SK-N-SH (cell line): Measurements from ENCODE around the gene POLA1. TPM values are rescaled to one million over a fixed set of nuclear protein-coding genes. Genes with fewer than 3 reads are reported as not detected.

Experiments used
- CTCF ChIA-PET: fragments of 300-600, 350-600 bp; formaldehyde crosslinking; extraction: SDS; loops from one replicate; lab custom pipeline; 2021; lab: Yijun Ruan, JAX
- POLR2A ChIA-PET: fragments of 350-600 bp; sonication (Branson Sonifier 250); formaldehyde crosslinking; extraction: SDS; loops from one replicate; lab custom pipeline; 2020; ENCODE audit warnings: antibody characterized with exemption, inconsistent platforms; lab: Yijun Ruan, JAX
- DNase-seq: peaks from one replicate; pipeline ENCODE4 v3.0.0; 2012
- H2AFZ ChIP-seq: fragments of 200-600 bp; sonication (generic); 2 replicates; pipeline ENCODE4 v1.8.1; 2016; ENCODE audit warnings: antibody characterized with exemption, mild to moderate bottlenecking, low read depth
- H3F3A ChIP-seq: fragments of 200-600 bp; sonication (generic); replicated peaks from 2 replicates; pipeline ENCODE3; 2016; ENCODE audit warnings: antibody characterized with exemption, mild to moderate bottlenecking; ENCODE audit not compliant: insufficient read depth
- H3K27ac ChIP-seq, 2 experiments: fragments of 200-500 bp in 1 of 2; fragments of 200-600 bp in 1 of 2; sonication (Bioruptor generic) in 1 of 2; sonication (generic), shearing (Covaris generic) in 1 of 2; 2 replicates each; pipeline versions ENCODE4 v1.5.1 to v1.6.1; 2014 to 2016; ENCODE audit warnings: low read depth in 2 of 2, inconsistent platforms in 1 of 2, low read length in 1 of 2, mild to moderate bottlenecking in 1 of 2, mixed read lengths in 1 of 2
- H3K27me3 ChIP-seq: fragments of 200-600 bp; sonication (generic), shearing (Covaris generic); 2 replicates; pipeline ENCODE4 v1.6.1; 2016; ENCODE audit warnings: mixed run types; ENCODE audit not compliant: insufficient read depth
- H3K36me3 ChIP-seq, 2 experiments: fragments of 200-500 bp in 1 of 2; fragments of 200-600 bp in 1 of 2; sonication (Bioruptor generic) in 1 of 2; sonication (generic) in 1 of 2; replicated peaks in 1 of 2; 2 replicates each; pipeline versions ENCODE3 to v1.5.1; 2014 to 2016; ENCODE audit warnings: low read length in 1 of 2, mild to moderate bottlenecking in 1 of 2; ENCODE audit not compliant: insufficient read depth in 2 of 2, control insufficient read depth in 1 of 2
- H3K4me1 ChIP-seq, 2 experiments: fragments of 200-500 bp in 1 of 2; fragments of 200-600 bp in 1 of 2; sonication (Bioruptor generic) in 1 of 2; sonication (generic), shearing (Covaris generic) in 1 of 2; 2 replicates each; pipeline versions ENCODE4 v1.5.1 to v1.6.1; 2014 to 2016; ENCODE audit warnings: low read depth in 1 of 2, low read length in 1 of 2, mixed run types in 1 of 2; ENCODE audit not compliant: insufficient read depth in 2 of 2, control insufficient read depth in 1 of 2
- H3K4me2 ChIP-seq: fragments of 200-600 bp; sonication (generic), shearing (Covaris generic); 2 replicates; pipeline ENCODE4 v1.6.1; 2017; ENCODE audit warnings: mixed run types
- H3K4me3 ChIP-seq, 2 experiments: fragments of 200-500 bp in 1 of 2; fragments of 200-600 bp in 1 of 2; sonication (Bioruptor generic) in 1 of 2; sonication (generic), shearing (Covaris generic) in 1 of 2; 2 replicates each; pipeline versions ENCODE4 v1.5.1 to v1.8.1; 2014 to 2016; ENCODE audit warnings: low read depth in 2 of 2, inconsistent platforms in 1 of 2, low read length in 1 of 2, mild to moderate bottlenecking in 1 of 2, mixed read lengths in 1 of 2, moderate library complexity in 1 of 2
- H3K79me2 ChIP-seq: fragments of 200-600 bp; sonication (generic); 2 replicates; pipeline ENCODE4 v1.8.1; 2017; ENCODE audit warnings: mild to moderate bottlenecking; ENCODE audit not compliant: insufficient read depth
- H3K9ac ChIP-seq: fragments of 200-600 bp; sonication (generic); 2 replicates; pipeline ENCODE4 v1.6.1; 2017; ENCODE audit warnings: mixed run types
- H3K9me2 ChIP-seq: fragments of 200-600 bp; sonication (generic); 2 replicates; pipeline ENCODE4 v1.6.1; 2017; ENCODE audit warnings: mixed run types
- H3K9me3 ChIP-seq: fragments of 200-600 bp; sonication (generic); 2 replicates; pipeline ENCODE4 v1.6.1; 2017; ENCODE audit warnings: mixed run types, mild to moderate bottlenecking, moderate library complexity
- H4K20me1 ChIP-seq: fragments of 200-600 bp; sonication (generic); 2 replicates; pipeline ENCODE4 v1.6.1; 2017; ENCODE audit warnings: mild to moderate bottlenecking, mixed run types; ENCODE audit not compliant: insufficient read depth
- CHD2 ChIP-seq: fragments of 150-350 bp; IDR thresholded peaks from 2 replicates; pipeline ENCODE4 v1.6.1; 2018; ENCODE audit warnings: low read length; ENCODE audit not compliant: partially characterized antibody
- CTCF ChIP-seq: fragments of 200-600 bp; sonication (generic); IDR thresholded peaks from 2 replicates; pipeline ENCODE4 v1.6.1; 2017; ENCODE audit warnings: antibody characterized with exemption, mild to moderate bottlenecking, moderate library complexity
- ELF1 ChIP-seq: IDR thresholded peaks from 2 replicates; pipeline ENCODE4 v1.4.0; 2012
- EZH2phosphoT487 ChIP-seq: fragments of 200-600 bp; sonication (generic); IDR thresholded peaks from 2 replicates; pipeline ENCODE4 v1.6.1; 2017; ENCODE audit warnings: low read depth, mixed run types, mild to moderate bottlenecking, antibody characterized with exemption, moderate library complexity, borderline replicate concordance
- FOXM1 ChIP-seq: IDR thresholded peaks from 2 replicates; pipeline ENCODE4 v1.4.0; 2012; ENCODE audit warnings: low read depth, mild to moderate bottlenecking
- GABPA ChIP-seq: IDR thresholded peaks from 2 replicates; pipeline ENCODE4 v1.4.0; 2012; ENCODE audit warnings: low read depth, mild to moderate bottlenecking
- GATA2 ChIP-seq: sonication (generic); formaldehyde crosslinking; IDR thresholded peaks from 2 replicates; pipeline ENCODE4 v1.5.0; 2020; ENCODE audit warnings: mild to moderate bottlenecking, missing genetic modification reagents
- MEF2A ChIP-seq: IDR thresholded peaks from 2 replicates; pipeline ENCODE4 v1.4.0; 2012; ENCODE audit warnings: low read depth, borderline replicate concordance
- MXI1 ChIP-seq: IDR thresholded peaks from 2 replicates; pipeline ENCODE4 v1.6.1; 2012; ENCODE audit warnings: mild to moderate bottlenecking, low read depth, low read length, improper control_type of control experiment
- NFIC ChIP-seq: IDR thresholded peaks from 2 replicates; pipeline ENCODE4 v1.4.0; 2012; ENCODE audit warnings: borderline replicate concordance
- PBX3 ChIP-seq: IDR thresholded peaks from 2 replicates; pipeline ENCODE4; 2012
- POLR2AphosphoS5 ChIP-seq: IDR thresholded peaks from 2 replicates; pipeline ENCODE4 v1.6.1; 2012; ENCODE audit warnings: low read depth, low read length
- RCOR1 ChIP-seq: fragments of 150-350 bp; IDR thresholded peaks from 2 replicates; pipeline ENCODE4 v1.6.1; 2017; ENCODE audit warnings: antibody characterized with exemption, low read length
- RXRA ChIP-seq: IDR thresholded peaks from 2 replicates; pipeline ENCODE4 v1.4.0; 2012; ENCODE audit warnings: low read depth, mild to moderate bottlenecking, borderline replicate concordance
- TAF1 ChIP-seq: IDR thresholded peaks from 2 replicates; pipeline ENCODE4 v1.6.1; 2012; ENCODE audit warnings: low read depth, mild to moderate bottlenecking, low read length, moderate library complexity, borderline replicate concordance
- WGBS: methylation state at CpG from one replicate; pipeline ENCODE4 v1.1.6; 2017; ENCODE audit warnings: low lambda C conversion rate; 5-methylcytosine and 5-hydroxymethylcytosine counted together
- polyA plus RNA-seq, 3 experiments: library from polyadenylated mRNA; depleted of rRNA; stranded (reverse); fragments of >200 nt; gene quantifications; 2 replicates each; pipeline ENCODE4 v1.2.3, GENCODE V29; 2012
- TF ChIP-seq, protein P1 (sequence below): IDR thresholded peaks from 2 replicates; pipeline ENCODE4 v1.4.0; 2012; ENCODE audit warnings: low read depth, borderline replicate concordance
- TF ChIP-seq, protein P2 (sequence below): IDR thresholded peaks from 2 replicates; pipeline ENCODE4 v1.6.1; 2012; ENCODE audit warnings: mild to moderate bottlenecking, low read depth, low read length, moderate library complexity
- TF ChIP-seq, protein P3 (sequence below): IDR thresholded peaks from 2 replicates; pipeline ENCODE4 v1.4.0; 2012; ENCODE audit warnings: low read depth
- TF ChIP-seq, protein P4 (sequence below): fragments of 150-350 bp; IDR thresholded peaks from 2 replicates; pipeline ENCODE4 v1.6.1; 2017; ENCODE audit warnings: antibody characterized with exemption, low read length, low read depth, borderline replicate concordance

Gene POLA1
- polyA plus RNA-seq, 1 of the 3 experiments (the other 2 are of a cell fraction): 2.8 TPM

- CTCF ChIA-PET: no interaction called here
- H3K9me3 ChIP-seq: no peaks in the 10 kb centered on the region
- no peaks in the 10 kb centered on the region for H3K36me3 ChIP-seq
- TF ChIP-seq GATA2 (CRISPR knock-in tag) (no peak), FOXM1 (no peak), NFIC (no peak), ELF1 (no peak)
- TF ChIP-seq, protein P1, sequence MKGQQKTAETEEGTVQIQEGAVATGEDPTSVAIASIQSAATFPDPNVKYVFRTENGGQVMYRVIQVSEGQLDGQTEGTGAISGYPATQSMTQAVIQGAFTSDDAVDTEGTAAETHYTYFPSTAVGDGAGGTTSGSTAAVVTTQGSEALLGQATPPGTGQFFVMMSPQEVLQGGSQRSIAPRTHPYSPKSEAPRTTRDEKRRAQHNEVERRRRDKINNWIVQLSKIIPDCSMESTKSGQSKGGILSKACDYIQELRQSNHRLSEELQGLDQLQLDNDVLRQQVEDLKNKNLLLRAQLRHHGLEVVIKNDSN: no peak
- no peak for DNase-seq
- H3K9me2 ChIP-seq: no peaks in the 10 kb centered on the region
- no peaks in the 10 kb centered on the region for H4K20me1 ChIP-seq
- no peak overlapping the region for H3K27ac ChIP-seq
- H3K27me3 ChIP-seq: no peaks in the 10 kb centered on the region
- H3F3A ChIP-seq: no peaks in the 10 kb centered on the region
- no peak overlapping the region for H3K4me2 ChIP-seq
- WGBS: 47% methylated on average over 5 of the region's 5 CpGs
- POLR2A ChIA-PET: no interaction called here
- H3K9ac ChIP-seq: no peak overlapping the region
- no peak overlapping the region for H3K4me3 ChIP-seq
- no peaks in the 10 kb centered on the region for H3K79me2 ChIP-seq
- peaks cover 0 to 2% of the 10 kb centered on the region in 2 experiments; a peak in 1 of 4 replicates for H3K4me1 ChIP-seq
- H2AFZ ChIP-seq: no peak overlapping the region
Observed at GRCh38 chrX:24996096-24996709, 302.5 kb downstream of the POLA1 start.

DNA sequence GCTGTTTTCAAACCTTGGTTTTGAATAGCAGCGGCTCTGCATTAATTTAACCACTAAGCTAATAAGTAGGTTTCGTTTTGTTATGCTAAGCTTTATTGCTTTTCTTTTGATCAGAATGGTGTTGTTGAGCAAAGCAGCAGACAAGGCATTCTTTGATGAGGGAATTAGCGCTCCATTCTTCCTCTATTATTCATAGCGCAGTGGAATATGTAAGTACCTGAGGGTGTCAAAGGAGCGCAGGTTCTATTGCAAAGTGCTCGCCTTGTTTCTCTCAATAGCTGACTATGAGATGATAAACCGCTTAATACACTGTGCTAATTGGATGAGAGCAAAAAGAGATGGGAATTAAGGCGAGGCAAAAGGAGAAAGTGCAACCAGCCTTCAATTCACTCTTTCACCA lies 305.8 kb downstream of the POLA1 start:
- Histone ChIP-seq H3F3A (no peaks in the 10 kb centered on the region), H3K4me1 (no peaks in the 10 kb centered on the region), H2AFZ (no peak overlapping the region), H3K79me2 (no peaks in the 10 kb centered on the region), H3K9ac (no peak overlapping the region), H3K27me3 (no peaks in the 10 kb centered on the region)
- CTCF ChIA-PET: no interaction called here
- no peak for DNase-seq
- TF ChIP-seq POLR2AphosphoS5 (no peak), CHD2 (no peak), RCOR1 (no peak), EZH2phosphoT487 (no peak), GABPA (no peak), FOXM1 (no peak), RXRA (no peak), MXI1 (no peak), MEF2A (no peak), CTCF (no peak), PBX3 (no peak), TAF1 (no peak), ELF1 (no peak)
- TF ChIP-seq, protein P2, sequence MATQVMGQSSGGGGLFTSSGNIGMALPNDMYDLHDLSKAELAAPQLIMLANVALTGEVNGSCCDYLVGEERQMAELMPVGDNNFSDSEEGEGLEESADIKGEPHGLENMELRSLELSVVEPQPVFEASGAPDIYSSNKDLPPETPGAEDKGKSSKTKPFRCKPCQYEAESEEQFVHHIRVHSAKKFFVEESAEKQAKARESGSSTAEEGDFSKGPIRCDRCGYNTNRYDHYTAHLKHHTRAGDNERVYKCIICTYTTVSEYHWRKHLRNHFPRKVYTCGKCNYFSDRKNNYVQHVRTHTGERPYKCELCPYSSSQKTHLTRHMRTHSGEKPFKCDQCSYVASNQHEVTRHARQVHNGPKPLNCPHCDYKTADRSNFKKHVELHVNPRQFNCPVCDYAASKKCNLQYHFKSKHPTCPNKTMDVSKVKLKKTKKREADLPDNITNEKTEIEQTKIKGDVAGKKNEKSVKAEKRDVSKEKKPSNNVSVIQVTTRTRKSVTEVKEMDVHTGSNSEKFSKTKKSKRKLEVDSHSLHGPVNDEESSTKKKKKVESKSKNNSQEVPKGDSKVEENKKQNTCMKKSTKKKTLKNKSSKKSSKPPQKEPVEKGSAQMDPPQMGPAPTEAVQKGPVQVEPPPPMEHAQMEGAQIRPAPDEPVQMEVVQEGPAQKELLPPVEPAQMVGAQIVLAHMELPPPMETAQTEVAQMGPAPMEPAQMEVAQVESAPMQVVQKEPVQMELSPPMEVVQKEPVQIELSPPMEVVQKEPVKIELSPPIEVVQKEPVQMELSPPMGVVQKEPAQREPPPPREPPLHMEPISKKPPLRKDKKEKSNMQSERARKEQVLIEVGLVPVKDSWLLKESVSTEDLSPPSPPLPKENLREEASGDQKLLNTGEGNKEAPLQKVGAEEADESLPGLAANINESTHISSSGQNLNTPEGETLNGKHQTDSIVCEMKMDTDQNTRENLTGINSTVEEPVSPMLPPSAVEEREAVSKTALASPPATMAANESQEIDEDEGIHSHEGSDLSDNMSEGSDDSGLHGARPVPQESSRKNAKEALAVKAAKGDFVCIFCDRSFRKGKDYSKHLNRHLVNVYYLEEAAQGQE: no peak
- TF ChIP-seq, protein P3, sequence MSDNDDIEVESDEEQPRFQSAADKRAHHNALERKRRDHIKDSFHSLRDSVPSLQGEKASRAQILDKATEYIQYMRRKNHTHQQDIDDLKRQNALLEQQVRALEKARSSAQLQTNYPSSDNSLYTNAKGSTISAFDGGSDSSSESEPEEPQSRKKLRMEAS: no peak
- TF ChIP-seq, protein P4, sequence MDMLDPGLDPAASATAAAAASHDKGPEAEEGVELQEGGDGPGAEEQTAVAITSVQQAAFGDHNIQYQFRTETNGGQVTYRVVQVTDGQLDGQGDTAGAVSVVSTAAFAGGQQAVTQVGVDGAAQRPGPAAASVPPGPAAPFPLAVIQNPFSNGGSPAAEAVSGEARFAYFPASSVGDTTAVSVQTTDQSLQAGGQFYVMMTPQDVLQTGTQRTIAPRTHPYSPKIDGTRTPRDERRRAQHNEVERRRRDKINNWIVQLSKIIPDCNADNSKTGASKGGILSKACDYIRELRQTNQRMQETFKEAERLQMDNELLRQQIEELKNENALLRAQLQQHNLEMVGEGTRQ: no peak
- TF ChIP-seq, all 33 proteins: peak for 0
- Histone ChIP-seq H4K20me1 (no peaks in the 10 kb centered on the region), H3K9me2 (no peaks in the 10 kb centered on the region), H3K4me3 (no peak overlapping the region), H3K9me3 (no peaks in the 10 kb centered on the region), H3K4me2 (no peak overlapping the region), H3K36me3 (no peaks in the 10 kb centered on the region), H3K27ac (no peak overlapping the region)
- POLR2A ChIA-PET: no interaction called here
- WGBS: 50% methylated on average over 8 of the region's 8 CpGs
